Vagina (tissue), 2 donors: Measurements from ENCODE around the gene WARS2.

ENCODE experiments used
- POLR2AphosphoS5 ChIP-seq, 2 donors: sonication (generic); formaldehyde crosslinking; IDR thresholded peaks; one replicate each; pipeline ENCODE4 v1.9.0; 2017; ENCODE audit warnings: antibody characterized with exemption in 2 of 2, mild to moderate bottlenecking in 2 of 2, low read depth in 1 of 2; ENCODE audit not compliant: insufficient read depth in 1 of 2
- TF ChIP-seq, protein P1 (sequence below), 3 experiments: fragments of 450-650 bp in 2 of 3; fragments of 200-600 bp in 1 of 3; sonication (generic) in 1 of 3; IDR thresholded peaks; one replicate each; pipeline ENCODE4 v1.5.1; 2017 to 2019; ENCODE audit warnings: antibody characterized with exemption in 3 of 3, mild to moderate bottlenecking in 2 of 3, moderate library complexity in 2 of 3

DNA sequence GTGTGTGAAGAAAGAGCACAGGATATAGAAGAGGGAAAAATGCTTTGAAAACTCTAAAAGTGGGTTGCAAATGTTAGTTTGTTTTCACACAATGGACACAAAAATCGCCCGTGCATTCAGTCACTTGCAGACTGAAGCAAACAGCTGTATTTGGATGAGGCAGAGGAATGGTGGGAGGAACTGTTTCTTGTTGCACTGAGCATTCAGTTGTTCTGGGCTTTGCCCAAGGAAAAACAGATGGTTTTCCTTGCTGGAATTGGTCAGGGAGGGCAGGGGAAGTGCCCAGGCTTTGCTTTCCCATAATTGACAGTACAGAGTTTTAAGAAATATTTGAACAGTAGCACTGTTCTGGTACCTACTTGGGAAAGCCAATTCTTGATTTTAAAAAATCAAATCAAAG is 19.5 kb upstream of the WARS2 start:
- TF ChIP-seq, protein P1, sequence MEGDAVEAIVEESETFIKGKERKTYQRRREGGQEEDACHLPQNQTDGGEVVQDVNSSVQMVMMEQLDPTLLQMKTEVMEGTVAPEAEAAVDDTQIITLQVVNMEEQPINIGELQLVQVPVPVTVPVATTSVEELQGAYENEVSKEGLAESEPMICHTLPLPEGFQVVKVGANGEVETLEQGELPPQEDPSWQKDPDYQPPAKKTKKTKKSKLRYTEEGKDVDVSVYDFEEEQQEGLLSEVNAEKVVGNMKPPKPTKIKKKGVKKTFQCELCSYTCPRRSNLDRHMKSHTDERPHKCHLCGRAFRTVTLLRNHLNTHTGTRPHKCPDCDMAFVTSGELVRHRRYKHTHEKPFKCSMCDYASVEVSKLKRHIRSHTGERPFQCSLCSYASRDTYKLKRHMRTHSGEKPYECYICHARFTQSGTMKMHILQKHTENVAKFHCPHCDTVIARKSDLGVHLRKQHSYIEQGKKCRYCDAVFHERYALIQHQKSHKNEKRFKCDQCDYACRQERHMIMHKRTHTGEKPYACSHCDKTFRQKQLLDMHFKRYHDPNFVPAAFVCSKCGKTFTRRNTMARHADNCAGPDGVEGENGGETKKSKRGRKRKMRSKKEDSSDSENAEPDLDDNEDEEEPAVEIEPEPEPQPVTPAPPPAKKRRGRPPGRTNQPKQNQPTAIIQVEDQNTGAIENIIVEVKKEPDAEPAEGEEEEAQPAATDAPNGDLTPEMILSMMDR (IDR thresholded peaks at IDR 0.05), result no peak
- TF ChIP-seq POLR2AphosphoS5 (IDR thresholded peaks at IDR 0.05; ENCODE audit: insufficient read depth in 1 of 2, low read depth in 1 of 2), result no peak
